ENCODE data around the gene RHOV.

The RHOV gene

GRCh38 chr15:40886586-40886985 is 12.6 kb upstream of the RHOV start:
- H3K36me3 ChIP-seq (ENCODE audit: control insufficient read depth, insufficient read depth, low read length), result no peaks in the 10 kb centered on the region
- DNase-seq (ENCODE audit: extremely low read depth, insufficient read length), result no peak
- no peak for TF ChIP-seq CTCF (IDR thresholded peaks at IDR 0.05; ENCODE audit: insufficient read depth, low read length, poor library complexity, severe bottlenecking)
- no peak overlapping the region for H3K4me3 ChIP-seq (replicated peaks; ENCODE audit: low read depth, low read length)
- H3K27me3 ChIP-seq (replicated peaks; ENCODE audit: control insufficient read depth, insufficient read depth, low read length), result no peaks in the 10 kb centered on the region

- Histone ChIP-seq H3K36me3 (ENCODE audit: control insufficient read depth, insufficient read depth, low read length) (no peaks in the 10 kb centered on the region), H3K27me3 (replicated peaks; ENCODE audit: control insufficient read depth, insufficient read depth, low read length) (no peaks in the 10 kb centered on the region), H3K4me3 (replicated peaks; ENCODE audit: low read depth, low read length) (no peak overlapping the region)
- DNase-seq (ENCODE audit: extremely low read depth, insufficient read length), result no peak
- no peak for TF ChIP-seq CTCF (IDR thresholded peaks at IDR 0.05; ENCODE audit: insufficient read depth, low read length, poor library complexity, severe bottlenecking)
Measured at GRCh38 chr15:40881351-40881750, 7.3 kb upstream of the RHOV start.

GRCh38 chr15:40879609-40880008 is 5.6 kb upstream of the RHOV start:
- H3K27me3 ChIP-seq (replicated peaks; ENCODE audit: control insufficient read depth, insufficient read depth, low read length), result no peaks in the 10 kb centered on the region
- no peak for DNase-seq (ENCODE audit: extremely low read depth, insufficient read length)
- no peak for TF ChIP-seq CTCF (IDR thresholded peaks at IDR 0.05; ENCODE audit: insufficient read depth, low read length, poor library complexity, severe bottlenecking)
- no peak overlapping the region for H3K4me3 ChIP-seq (replicated peaks; ENCODE audit: low read depth, low read length)
- H3K36me3 ChIP-seq (ENCODE audit: control insufficient read depth, insufficient read depth, low read length), result no peaks in the 10 kb centered on the region

- no peaks in the 10 kb centered on the region for H3K27me3 ChIP-seq (replicated peaks; ENCODE audit: control insufficient read depth, insufficient read depth, low read length)
- H3K4me3 ChIP-seq (replicated peaks; ENCODE audit: low read depth, low read length), result no peak overlapping the region
- TF ChIP-seq CTCF (IDR thresholded peaks at IDR 0.05; ENCODE audit: insufficient read depth, low read length, poor library complexity, severe bottlenecking), result no peak
- no peaks in the 10 kb centered on the region for H3K36me3 ChIP-seq (ENCODE audit: control insufficient read depth, insufficient read depth, low read length)
- no peak for DNase-seq (ENCODE audit: extremely low read depth, insufficient read length)
Measured at GRCh38 chr15:40878785-40879184, 4.8 kb upstream of the RHOV start.

- Histone ChIP-seq H3K27me3 (replicated peaks; ENCODE audit: control insufficient read depth, insufficient read depth, low read length) (no peaks in the 10 kb centered on the region), H3K4me3 (replicated peaks; ENCODE audit: low read depth, low read length) (no peak overlapping the region), H3K36me3 (ENCODE audit: control insufficient read depth, insufficient read depth, low read length) (no peaks in the 10 kb centered on the region)
- no peak for TF ChIP-seq CTCF (IDR thresholded peaks at IDR 0.05; ENCODE audit: insufficient read depth, low read length, poor library complexity, severe bottlenecking)
- DNase-seq (ENCODE audit: extremely low read depth, insufficient read length), result no peak
Measured at GRCh38 chr15:40877694-40878093, 3.7 kb upstream of the RHOV start.

- no peak for DNase-seq (ENCODE audit: extremely low read depth, insufficient read length)
- H3K4me3 ChIP-seq (replicated peaks; ENCODE audit: low read depth, low read length), result no peak overlapping the region
- TF ChIP-seq CTCF (IDR thresholded peaks at IDR 0.05; ENCODE audit: insufficient read depth, low read length, poor library complexity, severe bottlenecking), result no peak
- no peaks in the 10 kb centered on the region for H3K27me3 ChIP-seq (replicated peaks; ENCODE audit: control insufficient read depth, insufficient read depth, low read length)
- no peaks in the 10 kb centered on the region; the same call in 1 of the 2 replicates for H3K36me3 ChIP-seq (ENCODE audit: control insufficient read depth, insufficient read depth, low read length)
Measured at GRCh38 chr15:40875991-40876730, 2.1 kb upstream of the RHOV start.

Data from GM06990 (cell line).